K562 (cell line): Measurements from ENCODE around the gene DKKL1. TPM values are rescaled to one million over a fixed set of nuclear protein-coding genes. Genes with fewer than 3 reads are reported as not detected.

Experiments
- CBX2 ChIP-seq: fragments of 200-600 bp; sonication (generic); IDR thresholded peaks from one replicate; pipeline ENCODE4 v1.6.1; 2012; ENCODE audit warnings: mild to moderate bottlenecking, low read length, inconsistent platforms; ENCODE audit not compliant: insufficient read depth, poor library complexity, severe bottlenecking
- E2F5 ChIP-seq: sonication (generic); formaldehyde crosslinking; IDR thresholded peaks from 2 replicates; pipeline ENCODE4 v1.8.0; 2022; ENCODE audit warnings: mild to moderate bottlenecking, missing genetic modification reagents
- HDAC8 ChIP-seq: fragments of 450-650 bp; IDR thresholded peaks from 2 replicates; pipeline ENCODE4 v1.6.1; 2016; ENCODE audit warnings: mild to moderate bottlenecking, missing genetic modification characterization, moderate library complexity, missing compliant biosample characterization
- KDM5B ChIP-seq: fragments of 200-600 bp; sonication (generic); IDR thresholded peaks from 2 replicates; pipeline ENCODE4 v1.6.1; 2012; ENCODE audit warnings: low read depth, mild to moderate bottlenecking, moderate library complexity, low read length, control low read depth, inconsistent platforms; ENCODE audit not compliant: insufficient replicate concordance
- MAFK ChIP-seq: IDR thresholded peaks from 2 replicates; pipeline ENCODE4 v1.6.1; 2011; ENCODE audit warnings: low read length, improper control_type of control experiment
- NFYB ChIP-seq: IDR thresholded peaks from 2 replicates; pipeline ENCODE4 v1.6.1; 2011; ENCODE audit warnings: mild to moderate bottlenecking, moderate library complexity; ENCODE audit not compliant: insufficient read length; ENCODE audit errors: extremely low read depth
- RBM14 ChIP-seq: fragments of 200-400 bp; formaldehyde crosslinking; IDR thresholded peaks from 2 replicates; pipeline ENCODE4 v1.6.1; 2018; ENCODE audit warnings: low read depth, mild to moderate bottlenecking, low read length, moderate library complexity, borderline replicate concordance; ENCODE audit not compliant: insufficient read depth
- SRSF1 ChIP-seq: fragments of 200-400 bp; formaldehyde crosslinking; IDR thresholded peaks from 2 replicates; pipeline ENCODE4 v1.6.1; 2017; ENCODE audit warnings: mild to moderate bottlenecking, low read depth, low read length, moderate library complexity
- polyA plus RNA-seq, 8 experiments: library from polyadenylated mRNA; depleted of rRNA in 4 of 8; stranded (reverse) in 5 of 8; unstranded in 3 of 8; fragments of >200 nt; fragmentation: Nextera tagmentation in 2 of 8; fragmentation: Illumina TruSeq in 1 of 8; extraction: Ambion mirVana in 2 of 8; extraction: Trizol in 1 of 8; gene quantifications; 2 replicates each; pipeline versions ENCODE4 v1.2.1 to v1.2.3, GENCODE V29; 2011 to 2014; ENCODE audit warnings: inconsistent platforms in 1 of 8, missing spikeins in 1 of 8
- total RNA-seq, 7 experiments: library from RNA; depleted of rRNA in 6 of 7; stranded (reverse); fragments of >200 nt in 6 of 7; fragmentation: Illumina TruSeq in 2 of 7; extraction: Trizol in 2 of 7; gene quantifications; 2 replicates each; pipeline versions ENCODE4 v1.2.1 to v1.2.3, GENCODE V29; 2011 to 2021; ENCODE audit warnings: low replicate concordance in 1 of 7

DKKL1 gene
- total and polyA plus RNA-seq, 9 of the 15 experiments (the other 6 are each of a cell fraction or from before 2014, with no cell fraction given) = 0.15 to 1.7 (median 0.52) TPM

- no peak for TF ChIP-seq SRSF1
- no peak for TF ChIP-seq CBX2
- TF ChIP-seq HDAC8 (tag) = no peak
- TF ChIP-seq NFYB = no peak
- TF ChIP-seq E2F5 (CRISPR knock-in tag) = no peak
- no peak for TF ChIP-seq MAFK
- no peak for TF ChIP-seq KDM5B
- TF ChIP-seq RBM14 = no peak
These were observed 28.4 kb upstream of the DKKL1 start, which contains the start of gene CD37 (continued) for GRCh38 chr19:49335071-49335783.
